Gastrocnemius medialis (tissue), 4 donors: Measurements from ENCODE around the gene RALGAPA1.

Experiments used
- CTCF ChIP-seq, 5 experiments: fragments of 450-650 bp in 3 of 5; fragments of 200-600 bp in 2 of 5; sonication (generic) in 2 of 5; IDR thresholded peaks in 4 of 5; conservative IDR thresholded peaks in 1 of 5; 1 replicate in 4 of 5; 2 replicates in 1 of 5; pipeline ENCODE4 v1.5.1; 2016 to 2019; ENCODE audit warnings: antibody characterized with exemption in 5 of 5, mild to moderate bottlenecking in 3 of 5, moderate library complexity in 3 of 5
- POLR2A ChIP-seq, 2 donors: fragments of 450-650 bp; IDR thresholded peaks; one replicate each; pipeline ENCODE4 v1.6.1; 2017; ENCODE audit warnings: antibody characterized with exemption in 2 of 2, mild to moderate bottlenecking in 2 of 2, moderate library complexity in 2 of 2

- no peak for TF ChIP-seq CTCF (IDR thresholded peaks at IDR 0.05 in 4 of 5, conservative IDR thresholded peaks at IDR 0.05 in 1 of 5)
- no peak for TF ChIP-seq POLR2A (IDR thresholded peaks at IDR 0.05)
These were observed 252.5 kb downstream of the RALGAPA1 start for GRCh38 chr14:35556548-35556947.
